Epithelial cell of prostate (primary cell): ENCODE results near the gene IGSF8.
A peak's percentile ranks its signal among the peaks of the same experiment; 100 is the strongest.

ENCODE experiments used
- DNase-seq: peaks from one replicate; pipeline ENCODE4 v3.0.0-alpha.2; 2011; ENCODE audit warnings: low read depth, low spot score
- H3K27ac ChIP-seq: fragments of 450-650 bp; 2 replicates; pipeline ENCODE4 v1.5.1; 2017; ENCODE audit warnings: mild to moderate bottlenecking

The IGSF8 gene

DNA sequence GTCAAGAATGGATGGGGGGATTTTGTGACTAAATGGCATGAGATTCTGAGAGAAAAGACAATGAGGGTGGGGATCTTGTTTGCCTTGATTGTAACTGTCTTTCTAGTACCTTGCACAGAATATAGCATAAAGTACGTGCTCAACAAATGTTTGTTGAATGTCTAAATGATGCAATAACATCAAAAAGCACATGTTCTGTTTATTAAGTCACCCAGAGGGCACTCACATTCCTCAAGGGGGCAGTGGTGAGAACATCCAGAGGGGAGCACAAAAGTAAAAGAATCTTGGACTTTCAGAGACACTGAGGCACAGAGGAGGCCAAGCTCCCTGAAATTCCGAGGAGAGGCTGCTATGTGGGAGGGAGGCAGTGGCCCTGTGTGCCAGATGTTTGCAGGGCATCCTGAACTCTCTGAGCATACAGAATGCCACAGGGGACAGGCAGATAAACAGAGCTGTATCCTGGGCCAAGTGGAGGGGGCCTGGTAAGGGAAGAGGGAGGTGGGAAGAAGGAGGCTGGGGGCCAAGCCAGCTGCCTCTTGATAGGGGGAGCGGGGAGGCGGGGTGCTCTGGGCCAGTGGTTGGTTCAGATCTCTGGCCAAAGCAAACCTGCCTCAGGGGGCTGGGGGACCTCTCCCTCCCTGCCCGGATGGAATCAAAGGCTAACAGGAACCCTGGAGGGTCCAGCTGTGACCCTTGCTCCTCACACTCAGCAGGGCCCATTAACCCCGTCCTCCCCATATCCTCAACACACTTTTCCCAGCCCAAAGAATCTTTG lies 10.7 kb upstream of the IGSF8 start:
- H3K27ac ChIP-seq: no peak overlapping the region
- DNase-seq: no peak

DNA sequence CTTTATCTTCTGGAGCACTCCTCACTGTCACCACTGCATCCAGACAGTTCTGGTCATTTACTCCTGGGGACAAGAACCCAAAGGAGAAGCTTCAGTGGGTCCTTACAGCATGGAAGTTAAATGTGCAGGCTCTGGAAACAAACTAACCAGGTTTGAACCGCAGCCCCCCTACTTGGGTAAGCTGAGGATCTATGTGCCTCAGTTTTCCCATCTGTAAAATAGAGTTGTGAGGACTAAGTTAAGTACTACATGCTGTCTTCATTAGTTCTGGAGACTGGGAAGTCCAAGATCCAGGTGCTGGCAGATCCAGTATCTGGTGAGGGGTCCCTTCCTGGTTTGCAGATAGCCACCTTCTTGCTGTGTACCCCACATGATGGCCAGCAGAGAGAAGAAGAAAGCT lies 9.1 kb upstream of the IGSF8 start:
- H3K27ac ChIP-seq: no peak overlapping the region
- no peak for DNase-seq

DNA sequence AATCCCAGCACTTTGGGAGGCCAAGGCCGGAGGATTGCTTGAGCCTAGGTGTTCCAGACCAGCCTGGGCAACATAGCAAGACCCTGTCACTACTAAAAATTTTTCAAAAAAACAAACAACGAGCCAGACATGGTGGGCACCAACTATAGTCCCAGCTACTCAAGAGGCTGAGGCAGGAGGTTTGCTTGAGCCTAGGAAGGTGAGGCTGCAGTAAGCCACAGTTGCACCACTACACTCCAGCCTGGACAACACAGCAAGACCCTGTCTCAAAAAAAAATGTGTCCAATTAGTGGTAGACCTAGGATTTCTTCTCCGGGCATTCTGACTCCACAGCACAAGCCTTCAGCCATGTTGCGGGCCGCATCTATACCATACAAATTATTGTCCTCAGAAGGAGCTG lies 6.7 kb upstream of the IGSF8 start:
- DNase-seq: no peak
- H3K27ac ChIP-seq: no peak overlapping the region

DNA sequence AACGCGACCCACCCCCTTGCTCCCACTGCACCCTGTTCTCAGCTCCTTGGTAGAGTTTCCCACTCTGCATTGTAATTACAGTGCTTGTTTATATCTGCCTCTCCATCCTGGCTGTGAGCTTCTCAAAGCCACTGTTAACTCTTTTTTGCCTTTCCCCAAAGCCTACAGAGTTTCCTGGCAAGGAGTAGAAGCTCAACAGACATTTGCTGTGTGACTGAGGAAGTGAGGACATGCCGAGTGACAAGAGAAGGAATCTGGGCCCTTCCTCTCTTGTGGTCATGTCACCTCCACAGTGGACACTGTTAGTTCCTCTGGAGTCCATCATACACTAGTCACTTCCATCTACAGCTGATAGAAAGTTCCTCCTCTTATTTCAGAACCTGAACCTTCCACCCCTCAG lies 6.1 kb upstream of the IGSF8 start:
- H3K27ac ChIP-seq: no peak overlapping the region
- no peak for DNase-seq

DNA sequence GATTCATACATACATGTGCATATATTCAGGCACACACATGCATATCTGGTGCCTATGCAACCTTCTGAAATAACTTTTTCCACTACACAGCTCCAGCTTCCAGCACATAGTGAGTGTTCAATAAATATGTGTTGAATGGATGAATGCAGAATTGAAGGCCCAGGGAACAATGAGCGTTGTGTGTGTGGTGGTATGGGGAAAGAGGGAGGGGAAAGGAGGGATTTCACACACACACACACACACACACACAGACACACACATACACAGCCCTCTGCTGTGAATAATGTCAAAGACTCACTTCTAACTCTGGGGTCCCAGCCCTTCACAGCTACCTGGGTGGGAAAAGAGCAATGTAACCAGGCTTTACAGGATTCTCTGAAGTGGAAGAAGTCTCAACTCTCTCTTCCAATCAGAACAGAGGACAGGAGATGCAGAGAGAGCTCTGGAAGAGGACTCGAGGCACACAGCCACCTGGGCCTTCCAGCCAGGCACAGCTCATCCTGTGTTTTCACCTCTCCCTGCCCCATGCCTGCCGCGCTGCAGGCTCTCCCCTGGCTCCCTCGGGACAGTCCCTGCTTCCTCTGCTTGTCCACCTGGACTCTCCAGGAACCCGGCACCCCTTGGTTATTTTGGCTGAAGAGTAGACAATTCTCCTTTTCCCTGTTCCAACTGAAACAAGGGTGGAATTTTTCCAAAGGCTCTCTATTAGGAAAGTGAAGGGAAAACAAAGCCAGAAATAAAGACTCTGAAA lies 5.4 kb upstream of the IGSF8 start:
- no peak for DNase-seq
- H3K27ac ChIP-seq: no peak overlapping the region

DNA sequence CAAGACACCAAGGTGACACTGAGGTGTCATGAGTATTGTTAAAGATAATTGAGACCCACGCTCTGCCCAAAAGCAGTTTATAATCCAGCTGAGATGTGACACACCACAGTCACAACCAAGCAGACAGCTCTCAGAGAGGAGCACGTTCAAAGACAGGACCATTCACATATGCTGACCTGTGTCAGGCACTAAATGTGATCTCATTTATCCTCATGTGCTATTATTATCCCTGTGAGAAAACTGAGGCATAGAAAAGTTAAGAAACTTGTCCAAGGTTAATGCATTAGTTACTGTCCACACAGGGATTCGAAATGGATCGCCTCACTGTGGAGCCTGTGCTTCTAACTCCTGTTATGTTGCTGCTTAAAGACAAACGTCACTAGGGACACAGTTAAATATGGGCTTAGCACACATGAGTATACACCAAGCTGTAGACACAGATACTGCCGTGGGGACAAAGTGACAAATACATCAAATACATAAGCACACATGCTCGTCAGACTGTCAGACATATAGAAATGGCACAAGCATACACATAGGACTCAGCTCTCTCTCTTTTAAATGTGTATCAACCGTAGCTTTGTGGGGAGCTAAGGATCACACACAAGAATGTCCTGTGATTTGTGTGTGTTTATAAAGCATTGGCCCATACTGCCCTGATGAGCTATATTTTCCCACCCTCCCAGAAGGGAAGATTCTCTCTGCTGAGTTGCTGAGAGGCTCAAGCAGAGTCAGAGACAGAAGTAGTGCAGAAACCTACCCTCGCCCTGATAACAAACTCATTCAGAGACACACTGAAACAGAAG lies 3.5 kb upstream of the IGSF8 start:
- DNase-seq: no peak
- H3K27ac ChIP-seq: no peak overlapping the region

DNA sequence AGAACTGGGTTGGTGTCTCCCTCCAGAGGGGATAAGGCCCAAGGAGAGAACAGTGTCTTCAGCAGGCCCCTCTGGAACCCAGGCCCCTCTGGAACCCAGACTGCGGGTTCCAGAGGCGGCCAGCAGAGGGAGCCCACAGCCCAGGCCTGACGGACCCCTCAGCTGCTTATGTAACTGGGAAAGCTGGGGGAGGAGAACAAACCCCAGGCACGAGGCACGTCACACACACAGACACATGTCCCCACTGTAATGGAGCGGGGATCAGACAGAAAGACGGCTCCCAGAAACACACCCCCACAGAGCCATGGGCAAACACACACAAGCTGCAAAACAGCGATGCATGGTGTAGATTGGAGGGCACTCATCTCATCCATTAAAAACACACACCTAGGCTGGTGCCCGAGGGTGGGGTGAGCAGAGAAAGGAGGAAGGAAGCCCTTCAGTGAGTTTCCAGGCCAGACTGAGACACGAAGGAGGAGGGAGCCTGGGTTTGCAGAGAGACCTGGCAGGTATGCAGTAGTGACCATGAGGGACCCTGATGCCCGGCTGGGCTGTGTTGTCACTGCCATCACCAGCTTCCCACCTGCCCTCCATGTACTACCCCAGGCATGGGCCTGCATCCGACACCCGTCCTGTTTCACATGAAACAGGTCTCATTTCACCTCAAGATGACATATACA lies 2.8 kb upstream of the IGSF8 start:
- H3K27ac ChIP-seq: no peak overlapping the region

DNA sequence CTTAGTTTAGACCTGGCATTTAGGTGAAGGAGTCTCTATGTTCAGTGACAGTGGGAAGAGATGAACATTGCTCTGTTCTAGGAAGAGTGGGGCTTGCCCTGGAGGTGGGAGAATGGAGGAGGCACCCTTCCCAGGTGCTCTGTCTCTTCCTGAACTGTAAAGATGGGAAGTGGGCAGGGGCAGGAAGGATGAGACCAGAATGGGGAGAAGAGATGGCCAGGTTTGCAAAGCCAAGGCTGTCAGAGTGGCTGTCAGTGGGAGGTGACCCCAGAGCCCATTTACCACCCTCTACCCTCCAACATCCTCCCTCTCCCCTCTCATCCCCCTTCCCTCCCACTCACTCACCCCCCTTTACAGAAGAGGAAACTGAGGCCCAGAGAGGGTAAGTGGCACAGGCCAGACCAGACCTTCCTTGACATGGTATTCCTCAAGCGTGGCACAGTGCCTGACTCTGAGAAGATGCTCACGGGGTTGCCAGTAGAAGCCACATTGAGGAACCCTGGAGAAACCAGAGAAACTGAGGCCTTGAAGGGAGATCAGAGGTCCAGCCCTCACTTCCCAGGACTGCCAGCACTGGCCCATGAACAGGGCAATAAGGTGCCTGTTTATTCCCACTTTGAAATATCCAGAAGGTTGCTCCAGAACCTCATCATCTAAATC lies 1.4 kb upstream of the IGSF8 start:
- no peak overlapping the region for H3K27ac ChIP-seq
- no peak for DNase-seq

More for the DNA sequence above, 2.8 kb upstream of the IGSF8 start:
- peak; percentile 14 for DNase-seq

DNA sequence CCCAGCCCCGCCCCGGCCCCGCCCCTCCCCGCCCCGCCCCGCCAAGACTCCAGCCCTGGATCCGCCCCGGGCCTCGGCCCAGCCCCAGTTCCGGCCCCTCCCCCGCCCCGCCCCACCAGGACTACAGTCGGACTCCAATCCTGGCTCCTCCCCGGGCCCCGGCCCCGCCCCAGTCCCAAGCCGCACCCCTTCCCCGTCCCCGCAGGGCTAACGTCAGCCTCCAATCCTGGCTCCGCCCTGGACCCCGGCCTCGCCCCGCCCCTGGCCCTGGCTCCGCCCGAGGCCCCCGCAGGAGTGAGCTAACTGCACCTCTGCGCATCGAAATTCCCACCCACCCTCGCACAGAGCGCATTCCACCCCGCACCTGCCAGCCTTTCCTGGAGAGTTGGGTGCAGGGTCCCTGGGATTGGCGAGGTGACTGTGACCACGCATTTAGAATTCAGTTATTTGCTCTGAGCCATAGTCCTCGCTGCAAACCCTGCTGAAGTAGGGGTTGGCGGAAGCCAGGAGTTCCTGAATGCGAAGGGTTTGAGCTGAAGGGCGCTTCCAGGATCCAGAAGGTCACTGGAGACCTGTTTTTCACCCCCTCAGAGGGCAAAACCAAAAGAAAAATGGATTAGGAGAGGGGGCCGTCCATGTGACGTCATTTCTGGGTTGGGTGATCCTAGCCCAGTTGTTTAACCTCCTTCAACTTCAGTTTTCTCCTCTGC lies 588 bp upstream of the IGSF8 start:
- DNase-seq: peak; percentile 41
- no peak overlapping the region for H3K27ac ChIP-seq

DNA sequence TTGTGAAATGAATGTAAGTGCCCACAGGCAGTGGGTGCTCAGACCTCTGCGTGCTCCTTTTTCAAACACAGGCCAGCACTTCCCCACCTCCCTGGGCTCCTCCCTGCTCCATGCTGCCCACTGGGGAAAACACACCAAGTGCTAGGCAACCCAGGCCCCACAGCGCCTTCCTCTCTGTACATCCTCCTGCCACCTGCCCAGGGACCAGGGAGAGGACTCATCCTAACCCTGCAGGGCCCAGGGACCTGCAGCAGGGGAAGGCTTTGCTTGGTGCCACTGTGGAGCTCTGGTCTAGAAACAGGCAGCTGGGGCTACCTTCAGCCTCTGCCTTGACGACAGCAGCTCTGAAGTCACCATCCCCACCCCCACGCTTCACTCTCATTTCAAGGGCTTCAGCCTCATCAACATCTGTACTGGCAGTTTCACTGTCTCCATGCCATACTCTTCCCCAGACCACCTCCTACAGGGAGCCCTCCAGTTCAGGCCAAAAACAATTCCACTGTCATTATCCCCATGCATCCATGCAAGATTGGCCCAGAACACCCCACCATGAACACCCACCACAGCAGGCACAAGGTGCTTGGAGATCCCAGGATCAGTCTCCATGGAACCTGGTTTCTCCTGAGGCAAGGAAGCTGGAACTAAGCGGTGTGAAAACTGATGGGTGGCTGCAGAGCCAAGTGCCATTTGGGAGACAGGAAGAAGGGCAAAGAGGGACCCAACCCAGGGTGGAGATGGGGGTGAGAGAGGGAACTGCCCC lies 1.1 kb downstream of the IGSF8 start:
- peak overlapping the region; percentile 61 for H3K27ac ChIP-seq
- DNase-seq: no peak

DNA sequence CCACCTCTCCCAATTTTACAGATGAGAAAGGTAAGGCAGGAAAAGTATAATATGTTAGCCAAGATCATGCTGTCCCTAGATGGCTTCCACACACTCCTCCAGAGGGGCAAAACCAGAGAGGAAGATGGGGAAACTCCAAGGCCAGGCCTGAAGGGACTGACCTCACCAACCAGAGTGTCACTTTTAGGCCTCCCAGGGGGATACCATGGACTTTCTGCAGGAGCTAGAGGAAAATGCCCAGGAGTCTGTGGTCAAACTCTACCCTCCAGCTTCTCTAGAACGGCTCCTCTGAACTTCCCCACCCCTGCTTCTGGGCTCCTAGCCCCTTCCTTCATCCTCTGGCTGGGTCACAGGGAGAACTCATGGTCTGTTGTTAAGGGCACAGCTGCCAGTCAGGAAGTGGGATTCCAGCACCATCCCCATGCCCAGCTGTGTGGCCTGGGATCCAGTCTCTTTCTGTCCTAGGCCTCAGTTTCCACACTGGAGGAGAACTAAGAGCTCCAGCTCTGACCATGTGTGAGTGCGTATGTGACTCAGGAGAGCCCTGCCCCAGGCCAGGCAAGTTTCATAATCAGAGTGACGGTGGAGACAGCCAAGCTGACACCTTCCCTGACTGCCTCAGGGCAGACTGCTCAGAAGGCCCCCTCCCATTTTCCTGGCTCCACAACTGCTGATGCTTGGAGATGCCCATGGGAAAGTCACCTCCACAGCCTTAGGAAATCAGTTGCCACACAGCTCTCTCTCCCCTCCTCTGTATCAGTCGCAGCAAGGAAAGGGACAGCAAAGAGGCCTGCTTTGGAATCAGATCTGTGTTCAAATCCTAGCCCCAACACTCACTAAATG lies 1.9 kb downstream of the IGSF8 start:
- no peak overlapping the region for H3K27ac ChIP-seq
- DNase-seq: peak; percentile 83

DNA sequence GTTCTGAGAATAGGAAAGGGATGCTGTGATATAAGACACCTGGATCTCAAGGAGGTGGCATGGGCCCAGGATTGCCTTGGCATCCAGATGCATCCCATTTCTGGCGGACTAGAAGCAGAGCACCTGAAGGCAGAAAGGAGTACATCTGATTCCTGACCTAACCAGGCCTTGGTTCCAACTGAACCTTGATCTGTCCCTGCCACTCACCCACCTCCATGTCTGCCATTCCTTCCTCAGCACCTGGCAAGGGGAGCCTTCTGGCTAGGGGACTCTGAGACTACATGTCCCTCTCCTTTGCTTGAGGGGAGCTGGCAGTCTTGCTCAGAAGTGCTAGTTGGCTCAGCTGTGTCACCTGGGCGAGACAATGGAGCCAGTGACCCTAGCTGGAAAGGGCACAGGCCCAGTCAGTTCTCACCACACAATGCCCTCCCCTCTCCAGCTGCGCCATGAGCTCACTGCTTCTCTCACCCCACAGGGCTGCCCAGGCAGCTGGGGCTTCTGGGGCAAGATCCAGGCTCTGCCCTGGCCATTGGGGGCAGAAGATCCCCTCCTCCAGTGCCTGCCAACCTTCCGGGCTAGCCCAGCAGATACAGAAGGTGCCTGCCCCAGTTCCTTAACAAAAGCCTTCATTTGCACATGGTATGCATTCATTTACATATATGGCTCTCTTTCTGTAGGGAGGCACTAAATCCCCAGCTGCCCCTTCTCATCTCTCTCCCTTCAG lies 2.9 kb downstream of the IGSF8 start:
- DNase-seq: no peak
- no peak overlapping the region for H3K27ac ChIP-seq

DNA sequence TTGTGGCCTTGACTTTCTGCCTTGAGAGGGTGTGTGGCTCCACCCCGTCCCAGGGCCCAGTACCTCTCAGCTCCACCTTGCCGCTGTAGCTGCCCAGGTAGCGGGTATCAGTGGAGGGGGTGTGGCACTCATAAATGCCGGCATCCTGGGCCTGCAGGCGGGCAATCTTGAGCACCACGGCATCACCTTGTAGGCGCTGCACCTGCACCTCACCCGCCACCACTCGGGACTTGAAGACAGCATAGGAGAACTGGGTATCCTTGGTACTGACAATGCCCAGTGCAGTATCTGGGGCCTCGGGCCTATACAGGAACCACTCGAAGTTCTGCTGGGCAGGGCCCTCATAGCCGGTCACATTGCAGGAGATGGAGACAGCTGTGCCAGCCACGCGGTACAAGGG lies 3.6 kb downstream of the IGSF8 start:
- no peak overlapping the region for H3K27ac ChIP-seq
- no peak for DNase-seq

DNA sequence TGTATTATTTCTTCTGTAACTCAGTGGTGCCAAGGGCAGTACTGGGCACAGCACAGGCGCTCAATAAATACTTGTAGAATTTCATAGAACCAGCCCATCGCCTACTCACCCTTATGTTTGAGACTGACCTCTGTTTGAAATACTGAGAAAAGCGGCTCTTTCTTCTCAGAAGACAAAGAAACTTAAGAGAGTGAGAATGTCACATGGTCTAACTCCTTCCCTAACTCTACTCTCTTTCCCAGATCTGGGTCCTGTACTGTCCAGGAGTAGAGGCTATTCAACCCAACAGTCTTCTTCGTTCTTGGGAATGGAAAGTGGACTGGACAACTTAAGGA lies 4.2 kb downstream of the IGSF8 start:
- no peak for DNase-seq
- no peak overlapping the region for H3K27ac ChIP-seq

DNA sequence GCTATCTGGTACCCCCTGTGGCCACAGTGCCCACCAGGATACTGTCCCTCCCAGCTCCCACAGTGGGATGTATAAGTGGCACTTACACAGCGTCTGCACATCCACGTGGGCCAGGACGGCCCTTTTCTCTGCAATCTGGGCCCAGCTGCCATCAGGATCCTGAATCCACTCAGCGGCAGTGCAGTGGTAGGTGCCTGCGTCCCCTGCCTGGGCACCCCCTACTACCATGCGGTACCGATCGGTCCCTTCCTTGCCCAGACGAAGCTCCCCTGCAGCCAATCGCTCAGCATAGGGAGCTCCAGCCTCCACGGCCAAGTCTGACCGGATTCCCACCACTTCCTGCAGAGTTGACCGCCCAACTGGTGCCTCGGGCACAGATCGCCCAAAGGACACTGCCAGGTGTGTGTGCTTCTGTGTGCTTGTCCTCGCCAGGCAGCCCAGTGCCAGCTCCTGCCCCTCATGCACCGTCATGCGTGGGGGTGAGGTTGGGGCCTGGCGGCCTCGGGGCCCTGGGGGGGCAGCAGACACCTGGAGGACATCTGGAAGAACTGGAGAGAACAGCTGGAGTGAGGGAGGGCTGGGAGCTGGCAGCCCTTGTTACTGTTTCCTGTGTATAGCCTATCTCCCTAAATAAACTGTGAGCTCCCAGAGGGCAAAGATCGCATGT lies 4.7 kb downstream of the IGSF8 start:
- no peak overlapping the region for H3K27ac ChIP-seq
- DNase-seq: no peak

DNA sequence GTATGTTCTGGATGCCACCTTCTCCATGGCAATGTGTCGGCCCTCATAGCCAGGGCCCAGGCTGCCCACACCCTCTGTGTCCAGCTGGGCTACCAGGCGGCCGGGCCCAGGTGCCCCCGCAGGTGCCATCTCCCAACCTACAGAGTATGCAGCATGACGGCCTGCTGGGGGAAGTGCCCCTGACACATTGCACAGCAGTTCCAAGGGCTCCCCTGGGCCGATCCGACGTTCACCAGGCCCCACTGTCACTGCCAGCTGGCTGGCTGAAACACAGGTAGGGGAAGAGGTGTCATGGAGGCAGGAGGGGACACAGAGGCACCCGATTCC lies 5.4 kb downstream of the IGSF8 start:
- no peak for DNase-seq
- H3K27ac ChIP-seq: no peak overlapping the region
